Skeletal muscle tissue (tissue), 4 donors: Measurements from ENCODE around the gene ERRFI1. TPM values are rescaled to one million over a fixed set of nuclear protein-coding genes. Genes with fewer than 3 reads are reported as not detected.

Experiments
- H3K27ac ChIP-seq: one replicate; pipeline ENCODE4 v1.7.0; 2013; ENCODE audit warnings: mild to moderate bottlenecking, low read depth, low read length, inconsistent platforms
- H3K27me3 ChIP-seq, 3 donors: one replicate each; pipeline ENCODE4 v1.7.0; 2013; ENCODE audit warnings: low read length in 3 of 3; ENCODE audit not compliant: control insufficient read depth in 3 of 3, insufficient read depth in 3 of 3
- H3K36me3 ChIP-seq, 3 donors: one replicate each; pipeline ENCODE4 v1.7.0; 2013; ENCODE audit warnings: low read length in 3 of 3; ENCODE audit not compliant: control insufficient read depth in 3 of 3, insufficient read depth in 3 of 3
- H3K4me1 ChIP-seq, 3 donors: one replicate each; pipeline ENCODE4 v1.7.0; 2013; ENCODE audit warnings: low read length in 3 of 3, mild to moderate bottlenecking in 3 of 3; ENCODE audit not compliant: control insufficient read depth in 3 of 3, insufficient read depth in 3 of 3
- H3K4me3 ChIP-seq, 3 donors: one replicate each; pipeline ENCODE4 v1.7.0; 2013; ENCODE audit warnings: low read length in 3 of 3
- H3K9ac ChIP-seq, 3 donors: one replicate each; pipeline ENCODE4 v1.7.0; 2013; ENCODE audit warnings: low read length in 3 of 3, mild to moderate bottlenecking in 3 of 3, moderate library complexity in 2 of 3, low read depth in 1 of 3
- H3K9me3 ChIP-seq, 3 donors: one replicate each; pipeline ENCODE4 v1.7.0; 2013; ENCODE audit warnings: low read length in 3 of 3; ENCODE audit not compliant: control insufficient read depth in 3 of 3
- total RNA-seq: library from RNA; depleted of rRNA; stranded (reverse); fragments of >200 nt; gene quantifications from one replicate; pipeline ENCODE4 v1.2.3, GENCODE V29; 2014
- donor health status: Osteomylitis.

Gene ERRFI1
- total RNA-seq, 1 donor from 2014 or later, result 3.7 TPM

- H3K9ac ChIP-seq, result peak overlapping the region; percentile 33 to 66 (median 34)
Measured at GRCh38 chr1:8004113-8004802, 21.9 kb downstream of the ERRFI1 start.

GRCh38 chr1:8003438-8004112 lies 22.5 kb downstream of the ERRFI1 start:
- H3K9ac ChIP-seq, result peak overlapping the region in 1 of 3 donors; percentile 66
- H3K27ac ChIP-seq, result peak overlapping the region; percentile 78
- H3K9me3 ChIP-seq, result no peaks in the 10 kb centered on the region
- H3K4me1 ChIP-seq, result peaks cover 22 to 29% (median 25%) of the 10 kb centered on the region in 3 donors
- H3K36me3 ChIP-seq, result no peaks in the 10 kb centered on the region
- H3K27me3 ChIP-seq, result no peaks in the 10 kb centered on the region
- H3K4me3 ChIP-seq, result no peak overlapping the region

More at GRCh38 chr1:8004113-8004802, 21.9 kb downstream of the ERRFI1 start:
- no peaks in the 10 kb centered on the region for H3K27me3 ChIP-seq
- H3K4me1 ChIP-seq, result peaks cover 22 to 29% (median 25%) of the 10 kb centered on the region in 3 donors
- peak overlapping the region; percentile 51 to 57 (median 56) for H3K4me3 ChIP-seq
- peak overlapping the region; percentile 78 for H3K27ac ChIP-seq
- no peaks in the 10 kb centered on the region for H3K36me3 ChIP-seq
- H3K9me3 ChIP-seq, result no peaks in the 10 kb centered on the region

GRCh38 chr1:8002921-8003320 lies 23.2 kb downstream of the ERRFI1 start:
- Histone ChIP-seq H3K4me3 (no peak overlapping the region), H3K27ac (no peak overlapping the region), H3K36me3 (no peaks in the 10 kb centered on the region), H3K27me3 (no peaks in the 10 kb centered on the region), H3K9me3 (no peaks in the 10 kb centered on the region), H3K9ac (no peak overlapping the region), H3K4me1 (peaks cover 22 to 29% (median 25%) of the 10 kb centered on the region in 3 donors)

GRCh38 chr1:8002329-8002910 lies 23.7 kb downstream of the ERRFI1 start:
- Histone ChIP-seq H3K27me3 (no peaks in the 10 kb centered on the region), H3K4me1 (peaks cover 22 to 29% (median 25%) of the 10 kb centered on the region in 3 donors), H3K4me3 (no peak overlapping the region), H3K9me3 (no peaks in the 10 kb centered on the region), H3K36me3 (no peaks in the 10 kb centered on the region), H3K9ac (no peak overlapping the region), H3K27ac (no peak overlapping the region)

- Histone ChIP-seq H3K36me3 (peaks cover 0 to 3% (median under 1%) of the 10 kb centered on the region in 3 donors), H3K9me3 (no peaks in the 10 kb centered on the region), H3K27me3 (no peaks in the 10 kb centered on the region), H3K4me1 (no peaks in the 10 kb centered on the region), H3K4me3 (no peak overlapping the region), H3K27ac (no peak overlapping the region), H3K9ac (no peak overlapping the region)
Measured at GRCh38 chr1:7995437-7995836, 30.7 kb downstream of the ERRFI1 start.

DNA sequence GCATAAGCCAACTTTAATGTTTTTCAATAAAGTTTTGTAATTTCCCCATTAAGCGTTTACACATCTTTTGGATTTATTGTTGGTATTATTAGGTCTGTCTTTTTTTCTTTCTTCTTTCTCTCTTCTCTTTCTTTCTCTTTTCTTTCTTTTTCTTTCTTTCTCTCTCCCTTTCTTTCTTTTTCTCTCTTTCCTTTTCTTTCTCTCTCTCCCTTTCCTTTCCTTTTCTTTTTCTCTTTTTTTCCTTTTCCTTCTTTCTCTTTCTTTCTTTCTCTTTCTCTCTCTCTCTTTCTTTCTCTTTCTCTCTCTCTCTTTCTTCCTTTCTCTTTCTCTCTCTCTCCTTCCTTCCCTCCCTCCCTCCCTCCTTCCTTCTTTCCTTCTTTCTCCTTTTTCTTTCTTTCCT lies 31.3 kb downstream of the ERRFI1 start:
- Histone ChIP-seq H3K9me3 (no peaks in the 10 kb centered on the region), H3K4me3 (no peak overlapping the region), H3K4me1 (peaks cover 0 to under 1% (median 0%) of the 10 kb centered on the region in 3 donors), H3K9ac (no peak overlapping the region), H3K27ac (no peak overlapping the region), H3K36me3 (peaks cover 2 to 6% (median 5%) of the 10 kb centered on the region in 3 donors), H3K27me3 (no peaks in the 10 kb centered on the region)

- Histone ChIP-seq H3K9ac (no peak overlapping the region), H3K4me3 (no peak overlapping the region), H3K9me3 (no peaks in the 10 kb centered on the region), H3K27ac (no peak overlapping the region), H3K36me3 (peaks cover 2 to 10% (median 6%) of the 10 kb centered on the region in 3 donors), H3K27me3 (no peaks in the 10 kb centered on the region), H3K4me1 (peaks cover 0 to 2% (median 0%) of the 10 kb centered on the region in 3 donors)
Measured at GRCh38 chr1:7993593-7994479, 32.3 kb downstream of the ERRFI1 start.

- no peaks in the 10 kb centered on the region for H3K9me3 ChIP-seq
- H3K36me3 ChIP-seq, result peaks cover 2 to 10% (median 6%) of the 10 kb centered on the region in 3 donors
- no peaks in the 10 kb centered on the region for H3K27me3 ChIP-seq
- H3K9ac ChIP-seq, result no peak overlapping the region
- H3K4me3 ChIP-seq, result no peak overlapping the region
- no peak overlapping the region for H3K27ac ChIP-seq
- peaks cover 0 to 2% (median 0%) of the 10 kb centered on the region in 3 donors for H3K4me1 ChIP-seq
Measured at GRCh38 chr1:7992885-7993284, 33.2 kb downstream of the ERRFI1 start.

DNA sequence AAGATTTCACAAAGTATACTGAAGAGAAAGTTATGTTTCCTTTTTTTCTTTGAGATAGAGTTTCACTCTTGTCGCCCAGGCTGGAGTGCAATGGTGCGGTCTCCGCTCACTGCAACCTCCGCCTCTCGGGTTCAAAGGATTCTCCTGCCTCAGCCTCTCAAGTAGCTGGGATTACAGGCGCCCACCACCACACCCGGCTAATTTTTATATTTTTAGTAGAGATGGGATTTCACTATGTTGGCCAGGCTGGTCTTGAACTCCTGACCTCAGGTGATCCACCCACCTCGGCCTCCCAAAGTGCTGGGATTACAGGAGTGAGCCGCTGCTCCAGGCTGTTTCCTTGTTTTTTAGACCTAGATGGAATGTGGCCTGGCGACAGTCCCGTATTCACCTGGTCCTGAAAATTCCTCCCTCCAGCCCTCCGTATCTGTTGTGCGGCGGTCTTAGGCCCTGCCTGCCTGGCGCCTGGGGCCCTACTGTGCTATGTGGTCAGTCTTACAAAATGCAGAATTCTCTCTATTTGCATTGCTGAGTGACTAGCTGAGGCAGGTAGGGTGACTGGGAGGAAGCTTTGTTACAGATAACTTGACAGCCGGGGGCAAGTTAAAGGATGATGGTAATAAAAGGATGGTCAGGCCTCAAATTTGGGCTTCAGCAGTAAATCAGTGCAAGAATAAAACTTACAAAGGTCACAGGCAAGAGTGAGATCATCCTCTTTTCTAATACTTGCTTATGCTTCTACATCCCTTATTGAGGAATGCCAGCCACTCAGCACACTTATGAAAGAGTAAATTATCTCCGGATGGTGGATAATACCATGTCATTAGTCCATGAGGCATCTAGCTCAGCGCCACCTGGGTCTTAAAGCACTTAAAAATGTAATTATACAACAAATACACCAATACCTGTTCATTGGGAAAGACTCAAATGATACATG lies 34.3 kb downstream of the ERRFI1 start:
- H3K27ac ChIP-seq, result no peak overlapping the region
- no peak overlapping the region for H3K4me3 ChIP-seq
- H3K9ac ChIP-seq, result no peak overlapping the region
- H3K27me3 ChIP-seq, result no peaks in the 10 kb centered on the region
- H3K36me3 ChIP-seq, result peaks cover 2 to 10% (median 6%) of the 10 kb centered on the region in 3 donors
- no peaks in the 10 kb centered on the region for H3K9me3 ChIP-seq
- peaks cover 0 to 2% (median 0%) of the 10 kb centered on the region in 3 donors for H3K4me1 ChIP-seq
